ENCODE results near the gene GTPBP4. TPM values are rescaled to one million over a fixed set of nuclear protein-coding genes. Genes with fewer than 3 reads are reported as not detected.

GTPBP4 gene
- total RNA-seq, 1 experiment from 2014 or later = 62.5 TPM

DNA sequence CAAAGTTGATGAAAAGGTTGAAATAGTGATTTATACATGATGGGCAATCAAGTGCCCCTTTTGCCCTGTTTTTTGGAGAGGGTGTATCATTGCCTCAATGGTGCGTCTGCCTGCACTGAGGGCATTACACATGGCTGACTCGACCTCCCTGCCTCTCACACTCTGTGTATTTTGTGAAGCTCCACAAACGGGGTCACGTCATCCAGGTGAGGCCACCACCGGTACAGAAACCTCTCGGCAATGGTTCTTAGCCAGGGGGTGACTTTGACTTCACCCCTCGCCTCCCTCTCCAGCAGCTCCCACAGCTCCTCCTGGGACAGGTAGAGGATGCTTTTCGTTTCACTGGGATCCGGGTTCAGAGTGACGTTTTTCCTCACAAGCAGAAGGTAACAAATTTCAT is 31.1 kb downstream of the GTPBP4 start:
- H3K9me3 ChIP-seq (ENCODE audit: insufficient read depth, low read depth) = no peaks in the 10 kb centered on the region
- H3K4me1 ChIP-seq (replicated peaks; ENCODE audit: insufficient read depth) = no peaks in the 10 kb centered on the region
- H4K20me1 ChIP-seq (ENCODE audit: insufficient read depth) = 0 out of 2 replicates have a peak, but pooled peaks cover 6% of the 10 kb centered on the region
- no peaks in the 10 kb centered on the region for H3K79me2 ChIP-seq (ENCODE audit: low read depth)
- no TSS peak for BruUV-seq (replicated peaks)
- peaks cover 4% of the 10 kb centered on the region; the same call in 1 of the 2 replicates for H3K36me3 ChIP-seq (ENCODE audit: low read depth)
- no peak overlapping the region for H3K27ac ChIP-seq
- H3K27me3 ChIP-seq (ENCODE audit: insufficient read depth, low read depth) = no peaks in the 10 kb centered on the region
- H2AFZ ChIP-seq = no peak overlapping the region
- H3K4me2 ChIP-seq = no peak overlapping the region
- TF ChIP-seq, protein P1, sequence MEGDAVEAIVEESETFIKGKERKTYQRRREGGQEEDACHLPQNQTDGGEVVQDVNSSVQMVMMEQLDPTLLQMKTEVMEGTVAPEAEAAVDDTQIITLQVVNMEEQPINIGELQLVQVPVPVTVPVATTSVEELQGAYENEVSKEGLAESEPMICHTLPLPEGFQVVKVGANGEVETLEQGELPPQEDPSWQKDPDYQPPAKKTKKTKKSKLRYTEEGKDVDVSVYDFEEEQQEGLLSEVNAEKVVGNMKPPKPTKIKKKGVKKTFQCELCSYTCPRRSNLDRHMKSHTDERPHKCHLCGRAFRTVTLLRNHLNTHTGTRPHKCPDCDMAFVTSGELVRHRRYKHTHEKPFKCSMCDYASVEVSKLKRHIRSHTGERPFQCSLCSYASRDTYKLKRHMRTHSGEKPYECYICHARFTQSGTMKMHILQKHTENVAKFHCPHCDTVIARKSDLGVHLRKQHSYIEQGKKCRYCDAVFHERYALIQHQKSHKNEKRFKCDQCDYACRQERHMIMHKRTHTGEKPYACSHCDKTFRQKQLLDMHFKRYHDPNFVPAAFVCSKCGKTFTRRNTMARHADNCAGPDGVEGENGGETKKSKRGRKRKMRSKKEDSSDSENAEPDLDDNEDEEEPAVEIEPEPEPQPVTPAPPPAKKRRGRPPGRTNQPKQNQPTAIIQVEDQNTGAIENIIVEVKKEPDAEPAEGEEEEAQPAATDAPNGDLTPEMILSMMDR (conservative IDR thresholded peaks at IDR 0.05) = no peak
- TF ChIP-seq EZH2 (IDR thresholded peaks at IDR 0.05; ENCODE audit: low read depth) = no peak
- ChIA-PET CTCF (interaction anchor here (0.6 kb wide), 1 partner anchor 151 kb away, joined by 3 read pairs; no protein-coding TSS in a partner anchor), POLR2A (ENCODE audit: unreplicated experiment) (no interaction called here)
- intact Hi-C loops (cut with micrococcal nuclease; ENCODE audit: unreplicated experiment) = no loop called here
- H3K4me3 ChIP-seq = no peak overlapping the region
- no peak for DNase-seq
- no peaks in the 10 kb centered on the region for H3K9me2 ChIP-seq (ENCODE audit: insufficient read depth)
- no peaks in the 10 kb centered on the region for H3F3A ChIP-seq (ENCODE audit: insufficient read depth, low read depth)

DNA sequence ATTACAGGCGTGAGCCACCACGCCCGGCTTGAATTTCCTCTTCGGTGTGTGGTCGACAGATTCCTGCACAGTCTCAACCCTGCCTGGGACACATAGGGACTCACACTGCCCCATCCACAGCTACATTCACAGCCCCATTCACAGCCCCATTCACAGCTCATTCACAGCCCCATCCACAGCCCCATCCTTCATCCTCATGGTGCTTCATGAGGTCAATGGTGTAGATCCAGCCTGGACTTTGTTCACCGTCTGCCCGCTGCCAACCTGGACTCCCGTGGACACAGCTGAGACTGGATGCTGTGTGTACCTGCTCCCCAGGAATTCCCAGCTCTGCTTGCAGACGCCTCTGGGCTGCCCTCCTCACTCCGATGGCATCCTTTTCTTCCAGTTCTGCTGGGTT is 32.2 kb downstream of the GTPBP4 start:
- POLR2A ChIA-PET (ENCODE audit: unreplicated experiment) = no interaction called here
- no TSS peak for BruUV-seq (replicated peaks)
- no peaks in the 10 kb centered on the region for H3K79me2 ChIP-seq (ENCODE audit: low read depth)

GRCh38 chr10:1020958-1021357 is 32.7 kb downstream of the GTPBP4 start:
- no peaks in the 10 kb centered on the region for H3K9me2 ChIP-seq (ENCODE audit: insufficient read depth)
- H3K27ac ChIP-seq = no peak overlapping the region
- no peak for DNase-seq
- no peak overlapping the region for H3K4me3 ChIP-seq
- peaks cover 4% of the 10 kb centered on the region; the same call in 1 of the 2 replicates for H3K36me3 ChIP-seq (ENCODE audit: low read depth)
- POLR2A ChIA-PET (ENCODE audit: unreplicated experiment) = no interaction called here
- no peaks in the 10 kb centered on the region for H3K79me2 ChIP-seq (ENCODE audit: low read depth)
- H2AFZ ChIP-seq = no peak overlapping the region
- H3F3A ChIP-seq (ENCODE audit: insufficient read depth, low read depth) = no peaks in the 10 kb centered on the region
- CTCF ChIA-PET = no interaction called here
- no peak for TF ChIP-seq EZH2 (IDR thresholded peaks at IDR 0.05; ENCODE audit: low read depth)
- TF ChIP-seq, protein P1 (conservative IDR thresholded peaks at IDR 0.05) = no peak
- 0 out of 2 replicates have a peak, but pooled peaks cover 6% of the 10 kb centered on the region for H4K20me1 ChIP-seq (ENCODE audit: insufficient read depth)
- H3K4me1 ChIP-seq (replicated peaks; ENCODE audit: insufficient read depth) = no peaks in the 10 kb centered on the region
- H3K4me2 ChIP-seq = no peak overlapping the region
- H3K27me3 ChIP-seq (ENCODE audit: insufficient read depth, low read depth) = no peaks in the 10 kb centered on the region
- no TSS peak for BruUV-seq (replicated peaks)
- H3K9me3 ChIP-seq (ENCODE audit: insufficient read depth, low read depth) = no peaks in the 10 kb centered on the region
- intact Hi-C loops (cut with micrococcal nuclease; ENCODE audit: unreplicated experiment) = no loop called here

More for the DNA sequence above, 32.2 kb downstream of the GTPBP4 start:
- peaks cover 4% of the 10 kb centered on the region; the same call in 1 of the 2 replicates for H3K36me3 ChIP-seq (ENCODE audit: low read depth)
- no peak overlapping the region for H3K4me2 ChIP-seq
- TF ChIP-seq, protein P1 (conservative IDR thresholded peaks at IDR 0.05) = no peak
- TF ChIP-seq EZH2 (IDR thresholded peaks at IDR 0.05; ENCODE audit: low read depth) = no peak
- H2AFZ ChIP-seq = no peak overlapping the region
- no peaks in the 10 kb centered on the region for H3F3A ChIP-seq (ENCODE audit: insufficient read depth, low read depth)
- H3K4me3 ChIP-seq = no peak overlapping the region
- H3K9me2 ChIP-seq (ENCODE audit: insufficient read depth) = no peaks in the 10 kb centered on the region
- intact Hi-C loops (cut with micrococcal nuclease; ENCODE audit: unreplicated experiment) = no loop called here
- no peaks in the 10 kb centered on the region for H3K4me1 ChIP-seq (replicated peaks; ENCODE audit: insufficient read depth)
- H3K9me3 ChIP-seq (ENCODE audit: insufficient read depth, low read depth) = no peaks in the 10 kb centered on the region
- H3K27me3 ChIP-seq (ENCODE audit: insufficient read depth, low read depth) = no peaks in the 10 kb centered on the region
- DNase-seq = no peak
- 0 out of 2 replicates have a peak, but pooled peaks cover 6% of the 10 kb centered on the region for H4K20me1 ChIP-seq (ENCODE audit: insufficient read depth)
- CTCF ChIA-PET = no interaction called here
- H3K27ac ChIP-seq = no peak overlapping the region

Measured in PC-9 (cell line).